ENCODE measurements around the gene ST6GAL2.

ST6GAL2 gene

DNA sequence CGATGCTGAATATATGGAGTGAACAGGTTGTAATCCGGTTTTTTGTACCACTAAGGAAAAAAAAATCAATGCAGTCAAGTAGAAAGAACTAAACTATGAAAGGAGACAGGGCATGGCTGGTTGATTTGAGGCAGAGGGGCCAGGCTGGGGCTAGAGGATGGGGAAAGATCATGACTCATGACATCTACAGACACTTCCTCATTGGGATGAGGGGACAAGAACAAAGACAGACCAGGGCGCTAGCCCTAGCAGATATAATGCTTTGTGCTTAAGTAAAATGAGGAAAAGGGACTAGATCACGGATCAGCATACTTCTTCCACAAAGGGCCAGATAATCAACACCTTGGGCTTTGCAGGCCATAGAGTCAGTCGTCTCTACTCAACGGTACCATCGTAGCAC lies 55.8 kb downstream of the ST6GAL2 start:
- no peak overlapping the region for H3K4me3 ChIP-seq (ENCODE audit: low read depth, low read length)

DNA sequence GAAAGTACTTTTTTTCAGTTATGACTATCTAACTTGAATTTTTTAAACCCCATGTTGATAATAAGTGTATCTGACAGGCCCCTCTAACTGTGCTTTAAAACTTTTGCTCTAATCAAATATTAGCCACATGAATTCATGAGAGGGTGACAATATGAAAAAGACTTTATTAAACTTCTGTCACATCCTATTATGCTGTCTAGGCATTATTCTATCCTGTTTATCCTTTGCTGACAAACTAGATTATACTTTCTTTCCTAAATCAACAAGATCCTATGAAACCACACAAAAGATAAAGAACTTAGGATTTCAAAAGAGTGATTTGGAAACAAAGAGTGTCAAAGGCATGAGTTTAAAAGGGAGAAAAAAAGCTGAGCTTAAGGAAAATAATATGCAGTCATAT lies 57.8 kb downstream of the ST6GAL2 start:
- no peak overlapping the region for H3K4me3 ChIP-seq (ENCODE audit: low read depth, low read length)

DNA sequence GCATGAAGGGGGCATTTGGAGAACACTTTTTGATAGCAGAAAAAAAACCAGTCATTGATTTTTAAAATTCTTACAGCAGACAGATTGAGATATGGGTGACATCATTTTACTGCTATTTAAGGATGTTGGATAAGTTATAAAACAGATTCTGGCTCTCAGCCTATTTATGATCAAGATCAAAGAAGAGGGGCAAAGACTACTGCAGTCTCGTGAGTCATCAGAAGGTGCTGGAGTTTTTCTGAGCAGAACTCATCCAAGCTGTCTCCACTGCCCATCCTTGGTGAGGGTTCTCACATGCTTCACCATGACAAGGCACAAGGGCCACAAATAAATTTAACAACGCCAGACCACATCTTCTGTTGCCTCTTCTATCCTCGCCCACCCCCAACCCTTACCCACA lies 58.8 kb downstream of the ST6GAL2 start:
- no peak overlapping the region for H3K4me3 ChIP-seq (ENCODE audit: low read depth, low read length)

DNA sequence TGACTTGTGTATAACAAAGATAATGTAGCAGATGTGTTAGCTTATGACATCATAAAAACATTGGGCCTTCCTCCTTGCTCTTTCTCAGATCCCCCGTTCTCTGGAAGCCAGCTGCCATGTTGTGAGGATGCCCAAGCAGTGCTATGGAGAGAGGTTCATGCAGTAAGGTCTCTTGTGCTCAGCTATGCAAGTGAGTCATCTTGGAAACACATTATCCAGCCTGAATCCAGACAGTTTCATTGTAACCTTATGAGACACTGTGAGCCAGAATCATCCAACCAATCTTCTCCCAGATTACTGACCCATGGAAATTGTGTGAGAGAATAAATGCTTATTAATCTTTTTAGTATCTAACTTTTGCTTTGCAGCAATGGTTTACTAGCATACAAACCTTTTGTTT lies 60.8 kb downstream of the ST6GAL2 start:
- H3K4me3 ChIP-seq (ENCODE audit: low read depth, low read length) = no peak overlapping the region

DNA sequence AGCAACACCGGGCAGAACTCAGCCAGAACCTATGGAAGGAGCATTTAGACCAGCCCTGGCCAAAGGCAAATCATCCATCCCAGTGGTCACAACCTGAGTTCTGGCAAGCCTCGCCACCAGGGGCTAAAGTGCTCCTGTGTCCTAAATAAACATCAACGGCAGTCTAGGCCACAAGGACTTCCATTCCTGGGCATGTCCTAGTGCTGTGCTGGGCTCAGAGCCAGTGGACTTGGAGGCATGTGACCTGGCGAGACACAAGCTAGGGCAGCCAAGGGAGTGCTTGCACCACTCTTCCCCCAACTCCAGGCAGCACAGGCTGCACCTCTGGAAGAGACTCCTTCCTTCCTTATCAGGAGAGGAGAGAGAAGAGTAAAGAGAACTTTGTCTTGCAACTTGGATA lies 69.0 kb downstream of the ST6GAL2 start:
- no peak overlapping the region for H3K4me3 ChIP-seq (ENCODE audit: low read depth, low read length)

DNA sequence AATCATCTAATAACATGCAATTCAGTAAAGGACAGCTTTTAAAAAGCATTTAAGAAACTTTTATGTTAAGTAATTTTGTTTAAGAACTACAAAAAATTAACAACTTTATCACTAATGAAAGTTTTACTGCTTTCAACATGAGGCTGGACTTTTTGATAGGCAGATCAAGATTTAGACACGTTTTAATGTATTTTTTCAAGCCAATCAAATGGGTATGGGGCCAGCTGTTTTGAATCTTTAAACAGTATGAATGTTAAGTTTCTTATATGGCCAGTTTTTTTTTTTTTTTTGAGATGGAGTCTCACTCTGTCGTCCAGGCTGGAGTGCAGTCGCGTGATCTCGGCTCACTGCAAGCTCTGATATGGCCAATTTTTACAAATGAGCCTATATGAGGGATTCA lies 73.1 kb downstream of the ST6GAL2 start:
- H3K4me3 ChIP-seq (ENCODE audit: low read depth, low read length) = no peak overlapping the region

DNA sequence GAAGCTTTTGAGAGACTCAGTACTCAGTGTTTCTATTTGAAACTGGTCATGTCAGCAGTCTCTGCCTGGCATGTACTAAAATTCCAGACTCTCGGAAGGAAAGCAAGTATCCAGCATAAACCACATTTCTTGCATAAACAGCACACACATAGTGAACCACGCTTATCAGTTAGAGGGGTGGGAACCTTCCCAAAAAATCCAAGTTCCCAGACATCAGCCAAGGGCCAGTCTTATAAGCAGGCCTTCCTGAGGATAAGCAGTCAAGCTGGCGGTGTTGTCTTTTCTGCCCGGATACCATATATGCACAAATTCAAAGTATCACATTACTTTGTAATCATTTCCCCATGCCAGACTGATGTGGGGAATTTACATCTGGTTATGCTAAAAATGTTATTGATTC lies 73.6 kb downstream of the ST6GAL2 start:
- no peak overlapping the region for H3K4me3 ChIP-seq (ENCODE audit: low read depth, low read length)

DNA sequence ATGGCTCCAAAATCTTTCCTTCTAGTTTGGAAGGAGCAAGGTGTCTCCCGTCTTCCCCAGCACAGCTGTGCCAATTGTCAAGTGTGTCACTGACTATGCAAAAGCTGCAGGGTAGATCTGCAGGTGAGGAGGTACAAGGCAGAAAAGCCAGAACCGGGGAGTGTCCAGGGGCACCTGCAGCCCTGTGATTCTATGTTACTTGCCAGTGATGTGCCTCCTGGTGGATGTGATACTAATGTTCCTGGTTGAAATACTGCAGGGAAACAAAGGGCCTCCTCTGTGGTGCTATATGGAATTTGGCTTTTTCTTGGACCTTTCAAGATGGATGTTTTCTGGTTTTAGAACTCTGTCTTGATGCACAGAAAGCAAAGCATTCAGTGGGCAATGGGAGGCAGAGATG lies 80.3 kb downstream of the ST6GAL2 start:
- H3K4me3 ChIP-seq (ENCODE audit: low read depth, low read length) = no peak overlapping the region

DNA sequence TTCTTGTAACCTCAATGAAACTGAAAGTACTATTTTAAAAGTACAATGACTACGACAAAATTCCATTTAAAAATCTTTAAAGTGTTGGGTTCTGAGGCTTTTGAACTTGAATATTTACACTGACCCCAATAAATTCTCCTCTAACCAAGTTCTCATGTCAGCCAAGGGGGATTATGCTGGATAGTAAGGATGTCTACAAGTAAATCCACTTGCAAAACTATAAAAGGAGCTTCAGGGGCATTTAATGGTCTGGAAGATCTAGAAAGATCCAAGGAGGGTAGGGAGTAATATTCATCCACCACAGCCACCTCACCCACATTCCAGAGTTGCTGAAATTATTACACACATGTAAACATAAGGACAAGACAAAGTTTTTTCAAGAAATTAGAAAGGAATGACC lies 81.8 kb downstream of the ST6GAL2 start:
- H3K4me3 ChIP-seq (ENCODE audit: low read depth, low read length) = no peak overlapping the region

DNA sequence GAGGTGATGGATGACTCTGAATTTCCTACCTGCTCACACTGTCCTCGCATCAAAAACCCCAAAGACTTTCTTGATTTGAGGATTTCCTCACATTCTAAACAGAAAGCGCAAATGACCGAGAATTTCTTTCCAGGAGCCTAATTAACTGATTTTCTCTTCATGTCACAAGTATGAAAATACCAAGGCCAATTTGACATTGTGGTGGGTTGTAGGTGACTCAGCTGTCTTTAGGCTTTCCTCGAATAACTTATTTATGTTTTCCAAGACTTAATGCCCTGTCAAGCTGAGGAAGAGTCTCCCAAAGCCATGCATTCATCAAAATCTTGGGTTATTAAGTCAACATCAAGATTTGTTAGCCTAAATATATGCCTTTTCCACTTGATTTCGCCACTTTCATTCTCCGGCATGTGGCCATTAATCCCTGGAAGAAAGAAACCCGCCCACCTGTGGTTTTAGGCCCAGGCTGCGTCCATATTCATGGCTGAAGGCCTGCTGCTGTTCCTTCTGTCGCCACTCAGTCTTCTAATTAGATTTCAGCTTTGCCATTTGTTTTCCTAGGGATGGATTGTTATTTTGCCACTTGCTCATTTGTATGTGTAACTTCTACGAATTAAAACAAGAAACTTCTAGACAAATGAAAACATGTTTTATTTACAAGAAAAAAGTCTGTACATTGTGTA lies 84.9 kb downstream of the ST6GAL2 start:
- no peak overlapping the region for H3K4me3 ChIP-seq (ENCODE audit: low read depth, low read length)

DNA sequence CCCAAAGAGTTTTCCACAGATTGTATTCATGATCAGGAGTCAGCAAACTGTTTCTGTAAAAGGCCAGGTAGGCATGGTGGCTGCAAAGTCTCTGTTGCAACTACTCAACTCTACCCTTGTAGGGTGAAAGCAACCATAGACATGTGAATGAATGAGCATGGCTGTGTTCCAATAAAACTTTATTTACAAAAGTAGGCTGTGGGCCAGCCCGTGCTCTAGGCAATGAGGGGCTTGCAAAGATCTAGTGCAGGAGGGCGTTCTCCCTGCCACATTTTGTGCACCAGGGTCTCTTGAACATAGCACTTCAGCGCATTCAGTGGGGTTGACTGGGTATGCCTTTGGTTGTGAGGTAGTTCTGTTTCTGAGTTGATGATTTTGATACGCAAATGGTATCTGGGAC lies 85.8 kb downstream of the ST6GAL2 start:
- H3K4me3 ChIP-seq (ENCODE audit: low read depth, low read length) = no peak overlapping the region

DNA sequence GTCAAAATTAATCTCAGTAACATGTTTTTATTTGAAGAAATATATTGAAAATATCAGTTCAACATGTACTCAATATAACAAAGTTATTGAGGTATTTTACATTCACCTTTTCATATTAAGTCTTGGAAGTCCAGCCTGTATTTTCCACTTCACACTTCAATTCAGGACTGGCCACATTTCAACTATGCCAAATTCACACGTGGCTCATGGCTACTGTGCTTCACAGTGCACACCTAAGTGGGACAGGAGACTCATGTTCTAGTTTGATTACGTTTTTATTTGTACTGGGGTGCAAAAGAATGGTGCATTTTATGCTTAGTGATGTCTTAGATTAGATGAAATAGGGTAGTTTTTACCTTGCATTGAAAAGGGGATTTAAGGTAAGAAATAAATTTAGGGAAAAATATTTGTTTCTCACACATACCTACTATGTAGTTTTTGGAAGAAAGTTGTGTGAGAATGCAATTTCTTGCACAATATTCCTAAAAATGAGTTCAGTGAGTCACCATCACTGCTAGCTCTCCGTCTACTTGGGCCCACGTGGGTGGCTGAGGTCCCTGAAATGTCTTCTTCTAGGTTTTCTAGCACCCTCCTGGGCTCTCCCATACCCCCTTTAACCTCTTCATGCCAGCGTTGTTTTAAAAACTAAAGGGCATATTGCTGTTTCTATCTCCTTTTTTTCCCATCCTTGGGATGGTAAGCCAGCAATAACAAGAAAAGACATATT lies 87.0 kb downstream of the ST6GAL2 start:
- no peak overlapping the region for H3K4me3 ChIP-seq (ENCODE audit: low read depth, low read length)

DNA sequence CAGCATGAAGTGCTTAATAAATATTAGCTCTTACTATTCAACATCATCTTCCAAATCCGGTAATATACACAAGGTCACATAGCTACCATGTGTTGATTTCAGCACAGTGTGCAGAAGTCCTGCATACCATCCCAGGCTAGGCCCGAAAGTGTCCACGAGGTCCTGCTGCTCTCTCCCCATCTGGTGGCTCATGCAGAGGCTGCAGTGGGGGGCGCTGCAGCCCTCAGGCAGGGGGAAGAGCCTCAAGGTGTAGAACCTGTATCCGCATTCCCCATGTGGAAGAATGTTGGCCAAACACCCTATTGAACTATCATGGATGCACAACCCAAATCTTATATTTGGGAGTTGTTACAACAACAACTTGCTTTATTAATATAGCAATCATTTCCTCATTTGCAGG lies 88.5 kb downstream of the ST6GAL2 start:
- H3K4me3 ChIP-seq (ENCODE audit: low read depth, low read length) = no peak overlapping the region

DNA sequence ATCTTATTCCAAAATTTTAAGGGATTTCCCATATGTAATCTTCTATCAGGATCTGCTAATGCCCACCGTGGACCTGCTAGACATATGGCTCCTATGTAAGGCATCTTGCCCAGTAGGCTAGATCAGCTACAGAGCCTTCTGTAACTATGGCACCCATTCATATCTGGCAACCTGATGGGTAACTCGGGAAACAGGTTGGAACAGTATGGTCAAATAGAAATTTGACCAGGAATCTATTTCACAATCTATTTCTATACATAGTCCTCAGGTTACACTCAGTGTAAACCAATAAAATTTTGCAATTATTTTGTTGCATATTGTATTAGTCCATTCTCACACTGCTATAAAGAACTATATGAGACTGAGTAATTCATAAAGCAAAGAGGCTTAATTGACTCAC lies 93.3 kb downstream of the ST6GAL2 start:
- H3K4me3 ChIP-seq (ENCODE audit: low read depth, low read length) = no peak overlapping the region

DNA sequence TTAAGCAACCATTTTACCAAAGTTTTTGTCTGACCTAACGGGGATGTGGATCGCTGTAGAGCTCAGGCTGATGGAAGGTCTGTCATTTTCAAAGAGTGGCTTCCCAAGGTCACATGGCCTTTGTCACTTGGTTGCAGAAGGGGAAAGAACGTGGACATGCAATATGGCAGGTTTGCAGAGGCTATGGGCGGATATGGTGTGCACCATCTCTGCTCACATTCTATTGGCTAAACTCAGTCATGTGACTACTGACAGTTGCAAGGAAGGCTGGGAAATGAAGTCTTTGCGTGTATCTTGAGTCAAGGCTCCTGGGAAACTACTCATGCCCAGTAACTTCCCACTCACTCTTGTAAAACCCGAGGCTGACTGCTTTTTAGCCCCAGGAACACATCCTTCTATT lies 96.8 kb downstream of the ST6GAL2 start:
- H3K4me3 ChIP-seq (ENCODE audit: low read depth, low read length) = no peak overlapping the region

DNA sequence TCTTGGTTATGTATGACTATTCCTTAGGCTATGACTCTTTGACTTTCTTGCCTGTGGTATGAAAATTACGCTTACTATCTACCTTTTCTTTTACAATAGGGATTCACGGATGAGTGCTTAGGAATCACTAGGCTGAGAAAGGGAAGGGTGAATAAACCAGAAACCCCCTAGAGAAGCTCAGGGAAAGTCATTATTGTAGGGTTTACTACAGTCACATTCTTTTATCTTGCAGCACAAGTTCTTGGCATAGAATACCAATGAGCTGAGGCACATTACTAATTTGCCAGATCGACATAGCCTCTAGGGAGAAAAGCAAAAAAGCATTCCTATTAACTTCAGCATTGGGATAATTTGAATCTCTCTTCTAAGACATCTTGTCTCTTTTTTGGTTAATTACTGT lies 103.3 kb downstream of the ST6GAL2 start:
- no peak overlapping the region for H3K4me3 ChIP-seq (ENCODE audit: low read depth, low read length)

DNA sequence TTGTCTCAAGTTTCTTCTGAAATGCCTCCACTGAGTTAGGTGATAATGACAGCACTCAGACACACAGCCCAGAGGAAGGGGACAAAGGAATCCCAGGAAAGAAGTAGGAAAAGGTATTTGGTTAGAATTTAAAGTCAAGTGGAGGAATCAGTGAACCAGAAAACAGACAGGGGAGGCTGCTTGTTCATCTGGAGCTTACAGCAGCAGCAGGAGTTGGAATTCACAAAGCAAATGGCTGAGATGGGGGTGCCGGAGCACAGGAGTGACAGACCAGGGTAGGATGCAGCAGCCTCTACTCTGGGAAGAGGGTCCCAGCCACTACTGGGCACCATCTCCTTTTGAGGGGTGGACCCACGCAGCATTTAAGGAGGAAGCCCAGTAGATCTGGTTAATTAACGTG lies 104.8 kb downstream of the ST6GAL2 start:
- H3K4me3 ChIP-seq (ENCODE audit: low read depth, low read length) = no peak overlapping the region

DNA sequence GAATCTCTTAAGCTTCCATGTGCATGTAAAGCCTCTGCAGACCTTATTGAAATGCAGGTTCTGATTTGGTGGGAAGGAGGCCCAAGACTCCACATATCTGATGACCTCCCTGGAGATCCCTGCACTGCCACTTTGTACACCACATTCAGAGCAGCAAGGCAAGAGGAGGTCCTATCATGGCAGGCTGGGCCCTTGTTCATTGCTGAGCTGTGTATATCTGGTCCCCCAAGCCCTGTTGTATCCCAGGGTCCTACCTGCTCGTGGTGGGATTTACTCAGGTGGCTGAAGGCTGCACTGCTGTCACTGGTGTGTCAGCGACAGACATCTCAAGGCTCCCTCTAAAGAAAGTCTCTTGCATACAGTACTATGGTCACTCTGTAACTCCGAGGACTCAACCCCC lies 114.2 kb downstream of the ST6GAL2 start:
- no peak overlapping the region for H3K4me3 ChIP-seq (ENCODE audit: low read depth, low read length)

DNA sequence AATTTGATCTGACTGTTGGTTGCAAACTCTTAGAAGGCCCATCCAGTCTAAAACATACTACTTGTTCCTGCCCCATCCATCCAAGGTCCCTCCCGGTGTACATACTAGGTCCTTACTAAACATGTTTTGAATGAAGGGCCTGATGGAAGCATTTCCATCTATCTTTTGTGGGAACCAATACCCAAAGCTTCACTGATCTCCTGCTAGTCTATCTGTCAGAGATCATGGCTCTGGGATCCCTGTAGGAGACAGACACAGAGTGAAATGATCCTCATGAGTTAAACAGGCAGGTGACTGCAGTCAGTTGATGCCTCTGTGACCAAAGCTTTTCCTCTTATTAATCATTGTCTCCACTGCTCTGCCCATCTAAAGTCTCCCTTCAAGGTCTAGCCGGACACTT lies 115.0 kb downstream of the ST6GAL2 start:
- H3K4me3 ChIP-seq (ENCODE audit: low read depth, low read length) = no peak overlapping the region

DNA sequence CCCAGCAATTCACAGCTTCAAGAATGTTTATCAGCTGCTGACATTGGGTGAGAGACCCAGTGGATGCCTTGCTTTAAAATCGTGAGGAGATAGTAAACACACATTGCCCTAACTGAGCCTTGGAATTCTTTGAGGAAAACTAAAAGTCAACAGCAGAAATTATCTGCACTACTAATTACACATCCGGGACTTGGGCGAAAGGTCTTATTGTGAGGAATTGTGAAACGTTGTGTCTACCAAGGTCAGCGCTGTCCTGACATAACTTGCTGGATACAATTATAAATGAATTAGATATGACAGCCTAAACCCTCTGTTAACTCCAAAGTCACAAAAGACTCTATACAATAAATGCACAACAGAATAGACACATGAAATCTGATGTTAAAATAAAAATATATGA lies 121.4 kb downstream of the ST6GAL2 start:
- H3K4me3 ChIP-seq (ENCODE audit: low read depth, low read length) = no peak overlapping the region

DNA sequence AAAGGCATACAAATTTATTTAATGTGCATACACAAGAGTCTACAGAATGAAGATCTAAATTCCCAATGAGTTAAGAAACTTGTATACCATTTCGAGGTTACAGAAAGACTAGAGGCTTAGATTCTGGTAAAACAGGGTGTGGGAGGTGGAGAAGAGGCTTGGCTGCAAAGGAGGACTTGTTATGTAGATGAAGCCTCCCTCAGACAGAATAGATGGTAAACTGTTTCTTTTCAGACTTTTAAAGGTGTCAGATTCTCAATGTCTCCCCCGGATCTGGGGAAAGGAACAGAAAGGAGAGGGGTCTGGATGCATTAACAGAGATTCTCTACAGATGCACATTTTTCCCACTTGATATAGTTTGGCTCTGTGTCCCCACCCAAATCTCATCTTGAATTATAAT lies 126.0 kb downstream of the ST6GAL2 start:
- H3K4me3 ChIP-seq (ENCODE audit: low read depth, low read length) = no peak overlapping the region

DNA sequence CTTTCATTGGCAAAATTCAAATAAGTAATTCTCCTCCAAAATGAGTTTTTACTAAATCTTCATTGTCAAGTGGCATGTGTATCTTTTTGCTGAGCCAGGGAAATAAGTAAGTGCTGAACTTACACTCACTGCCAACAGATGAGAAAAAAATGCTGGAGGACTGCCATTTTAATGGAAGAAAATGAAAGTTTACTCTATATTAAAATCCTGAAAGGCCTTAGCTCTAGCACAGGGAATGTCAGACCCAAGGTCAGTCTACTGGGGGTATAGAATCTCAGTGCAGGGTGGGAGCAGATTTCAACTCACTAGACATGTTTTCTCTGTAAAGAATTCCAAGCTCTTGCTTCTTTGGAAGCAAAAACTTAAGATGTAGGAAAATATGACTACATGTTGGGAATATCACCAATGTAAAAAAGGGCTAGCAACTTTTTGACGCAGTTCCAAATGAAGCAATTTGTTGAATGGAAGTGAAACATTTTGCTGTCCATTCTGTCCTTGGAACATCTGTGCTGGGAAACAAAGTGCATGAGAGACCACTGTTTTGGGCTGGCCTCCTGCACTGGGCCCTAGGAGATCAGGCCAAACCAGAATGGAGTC lies 127.0 kb downstream of the ST6GAL2 start:
- H3K4me3 ChIP-seq (ENCODE audit: low read depth, low read length) = no peak overlapping the region

Measured in iPS-11a (cell line).